ENCODE measurements around the gene OSBPL7.

DNA sequence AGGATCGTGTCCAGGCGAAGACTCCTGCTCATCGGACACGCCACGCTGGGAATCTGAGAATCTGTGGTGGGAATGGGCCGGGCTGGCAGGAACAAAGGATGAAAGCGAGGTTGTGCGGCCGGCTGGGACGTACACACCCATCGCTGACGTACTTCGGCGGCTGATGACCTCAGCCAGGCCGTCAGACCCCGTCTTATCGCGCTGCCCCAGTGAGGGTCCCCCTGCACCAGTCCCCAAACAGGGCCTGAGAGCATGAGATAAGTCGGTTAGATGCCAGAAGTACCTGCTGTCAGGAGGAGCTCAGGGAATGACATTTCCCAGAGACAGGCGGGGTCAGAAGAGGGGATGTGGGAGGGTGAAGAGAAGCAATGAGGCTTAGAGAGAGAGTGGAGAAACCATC lies 45.3 kb upstream of the OSBPL7 start:
- TF ChIP-seq, protein P1, sequence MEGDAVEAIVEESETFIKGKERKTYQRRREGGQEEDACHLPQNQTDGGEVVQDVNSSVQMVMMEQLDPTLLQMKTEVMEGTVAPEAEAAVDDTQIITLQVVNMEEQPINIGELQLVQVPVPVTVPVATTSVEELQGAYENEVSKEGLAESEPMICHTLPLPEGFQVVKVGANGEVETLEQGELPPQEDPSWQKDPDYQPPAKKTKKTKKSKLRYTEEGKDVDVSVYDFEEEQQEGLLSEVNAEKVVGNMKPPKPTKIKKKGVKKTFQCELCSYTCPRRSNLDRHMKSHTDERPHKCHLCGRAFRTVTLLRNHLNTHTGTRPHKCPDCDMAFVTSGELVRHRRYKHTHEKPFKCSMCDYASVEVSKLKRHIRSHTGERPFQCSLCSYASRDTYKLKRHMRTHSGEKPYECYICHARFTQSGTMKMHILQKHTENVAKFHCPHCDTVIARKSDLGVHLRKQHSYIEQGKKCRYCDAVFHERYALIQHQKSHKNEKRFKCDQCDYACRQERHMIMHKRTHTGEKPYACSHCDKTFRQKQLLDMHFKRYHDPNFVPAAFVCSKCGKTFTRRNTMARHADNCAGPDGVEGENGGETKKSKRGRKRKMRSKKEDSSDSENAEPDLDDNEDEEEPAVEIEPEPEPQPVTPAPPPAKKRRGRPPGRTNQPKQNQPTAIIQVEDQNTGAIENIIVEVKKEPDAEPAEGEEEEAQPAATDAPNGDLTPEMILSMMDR (IDR thresholded peaks at IDR 0.05): no peak
- no peak for TF ChIP-seq POLR2A (IDR thresholded peaks at IDR 0.05)
